Stimulated activated CD8-positive, alpha-beta memory T cell treated with anti-CD3 and anti-CD28 coated beads, Interleukin-2, amount 100 ng/mL, for 1 hour (primary cell): Measurements from ENCODE around the gene CCDC178.
"Not testable (repeated sequence)": the region's sequence is repeated elsewhere in the genome, so short reads cannot be mapped to it uniquely, and the experiment has no call there.

ENCODE experiments used
- DNase-seq, 2 donors: peaks; one replicate each; pipeline ENCODE4 v3.0.0-alpha.2; 2020; ENCODE audit warnings: low read depth in 2 of 2

CCDC178 gene

GRCh38 chr18:32983721-32984120, 456.8 kb downstream of the CCDC178 start:
- DNase-seq: no peak

- DNase-seq: no peak
Observed at GRCh38 chr18:32980896-32981295, 459.6 kb downstream of the CCDC178 start.

- DNase-seq: no peak
Observed at GRCh38 chr18:32975501-32975900, 465.0 kb downstream of the CCDC178 start.

GRCh38 chr18:32975163-32975436, 465.4 kb downstream of the CCDC178 start:
- DNase-seq: no peak

- no peak for DNase-seq
Observed at GRCh38 chr18:32974421-32975162, 465.9 kb downstream of the CCDC178 start.

GRCh38 chr18:32968248-32968647, 472.3 kb downstream of the CCDC178 start:
- DNase-seq: no peak

GRCh38 chr18:32966141-32966540, 474.4 kb downstream of the CCDC178 start:
- DNase-seq: no peak

- no peak for DNase-seq
Observed at GRCh38 chr18:32961538-32961937, 479.0 kb downstream of the CCDC178 start.

GRCh38 chr18:32958746-32959145, 481.8 kb downstream of the CCDC178 start:
- no peak for DNase-seq

- no peak for DNase-seq
Observed at GRCh38 chr18:32956591-32957315, 483.8 kb downstream of the CCDC178 start.

- DNase-seq: not testable (repeated sequence)
Observed at GRCh38 chr18:32952318-32952717, 488.2 kb downstream of the CCDC178 start.

- DNase-seq: no peak
Observed at GRCh38 chr18:32937597-32937996, 502.9 kb downstream of the CCDC178 start.

GRCh38 chr18:32937066-32937465, 503.5 kb downstream of the CCDC178 start:
- no peak for DNase-seq

- DNase-seq: no peak
Observed at GRCh38 chr18:32934201-32934600, 506.3 kb downstream of the CCDC178 start.

- DNase-seq: no peak
Observed at GRCh38 chr18:32930695-32931301, 509.7 kb downstream of the CCDC178 start.

GRCh38 chr18:32929213-32929612, 511.3 kb downstream of the CCDC178 start:
- DNase-seq: no peak

- no peak for DNase-seq
Observed at GRCh38 chr18:32922951-32923430, 517.5 kb downstream of the CCDC178 start.

- no peak for DNase-seq
Observed at GRCh38 chr18:32920796-32921787, 519.4 kb downstream of the CCDC178 start.

- no peak for DNase-seq
Observed at GRCh38 chr18:32919799-32920198, 520.7 kb downstream of the CCDC178 start.

- DNase-seq: no peak
Observed at GRCh38 chr18:32918692-32919250, 521.8 kb downstream of the CCDC178 start.

- DNase-seq: no peak
Observed at GRCh38 chr18:32915516-32915915, 525.0 kb downstream of the CCDC178 start.
